Measurements from ENCODE around the gene SRSF2.
"Not testable (repeated sequence)": the region's sequence is repeated elsewhere in the genome, so short reads cannot be mapped to it uniquely, and the experiment has no call there.

The SRSF2 gene, protein sequence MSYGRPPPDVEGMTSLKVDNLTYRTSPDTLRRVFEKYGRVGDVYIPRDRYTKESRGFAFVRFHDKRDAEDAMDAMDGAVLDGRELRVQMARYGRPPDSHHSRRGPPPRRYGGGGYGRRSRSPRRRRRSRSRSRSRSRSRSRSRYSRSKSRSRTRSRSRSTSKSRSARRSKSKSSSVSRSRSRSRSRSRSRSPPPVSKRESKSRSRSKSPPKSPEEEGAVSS

DNA sequence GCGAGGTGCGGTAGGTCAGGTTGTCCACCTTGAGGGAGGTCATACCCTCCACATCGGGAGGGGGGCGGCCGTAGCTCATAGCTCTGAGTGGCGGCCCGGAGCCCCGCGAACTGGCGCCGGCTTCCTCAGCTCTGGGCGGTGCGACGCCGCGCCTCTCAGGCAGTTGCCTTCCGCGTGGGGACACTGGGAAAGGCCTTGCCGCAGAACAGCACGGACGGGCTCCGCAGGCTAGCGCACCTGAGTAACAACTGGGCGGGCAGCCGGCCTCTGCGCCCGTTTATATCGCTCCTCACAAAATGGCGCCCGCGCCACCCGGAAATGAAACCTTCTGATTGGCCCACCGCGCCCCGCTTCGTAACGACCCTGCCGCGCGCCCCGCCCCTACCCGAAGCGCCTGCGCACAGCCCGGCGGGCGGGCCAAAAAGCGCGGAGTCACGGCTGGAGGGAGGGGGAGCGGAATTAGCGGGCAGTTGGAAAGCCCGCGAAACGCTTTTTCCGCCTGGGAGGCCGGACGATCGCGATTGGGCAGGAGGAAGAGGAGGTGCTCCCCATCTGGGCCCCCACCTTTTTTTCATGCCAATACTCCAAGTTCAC, at the start of gene SRSF2:
TSS of gene SRSF2 (minus strand) at position 250 of the 594 bp plus-strand sequence. CDS start at position 79, 171 bp downstream.
- peak; percentile 98 for DNase-seq

GRCh38 chr17:76784926-76785325, 47.8 kb upstream of the SRSF2 start:
- no peak for DNase-seq

DNA sequence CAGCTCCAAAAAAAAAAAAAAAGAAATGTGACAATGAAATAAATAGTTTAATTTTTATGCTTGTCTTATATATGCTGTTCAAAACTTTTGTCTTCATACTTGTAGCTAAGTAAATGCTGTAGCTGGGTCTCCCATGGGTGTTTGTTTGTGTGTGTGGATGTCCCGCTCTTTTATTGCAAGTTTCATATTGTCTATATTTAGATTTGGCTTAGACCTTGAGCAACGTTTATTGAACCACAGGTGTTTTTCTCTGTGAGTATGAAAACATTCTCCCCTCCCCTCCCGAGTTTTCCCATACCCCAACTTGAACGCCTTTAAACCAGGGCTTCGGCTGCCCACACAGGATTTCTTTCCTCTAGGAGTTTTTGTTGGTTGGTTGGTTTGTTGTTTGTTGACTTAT, 46.0 kb upstream of the SRSF2 start:
- no peak for DNase-seq

DNA sequence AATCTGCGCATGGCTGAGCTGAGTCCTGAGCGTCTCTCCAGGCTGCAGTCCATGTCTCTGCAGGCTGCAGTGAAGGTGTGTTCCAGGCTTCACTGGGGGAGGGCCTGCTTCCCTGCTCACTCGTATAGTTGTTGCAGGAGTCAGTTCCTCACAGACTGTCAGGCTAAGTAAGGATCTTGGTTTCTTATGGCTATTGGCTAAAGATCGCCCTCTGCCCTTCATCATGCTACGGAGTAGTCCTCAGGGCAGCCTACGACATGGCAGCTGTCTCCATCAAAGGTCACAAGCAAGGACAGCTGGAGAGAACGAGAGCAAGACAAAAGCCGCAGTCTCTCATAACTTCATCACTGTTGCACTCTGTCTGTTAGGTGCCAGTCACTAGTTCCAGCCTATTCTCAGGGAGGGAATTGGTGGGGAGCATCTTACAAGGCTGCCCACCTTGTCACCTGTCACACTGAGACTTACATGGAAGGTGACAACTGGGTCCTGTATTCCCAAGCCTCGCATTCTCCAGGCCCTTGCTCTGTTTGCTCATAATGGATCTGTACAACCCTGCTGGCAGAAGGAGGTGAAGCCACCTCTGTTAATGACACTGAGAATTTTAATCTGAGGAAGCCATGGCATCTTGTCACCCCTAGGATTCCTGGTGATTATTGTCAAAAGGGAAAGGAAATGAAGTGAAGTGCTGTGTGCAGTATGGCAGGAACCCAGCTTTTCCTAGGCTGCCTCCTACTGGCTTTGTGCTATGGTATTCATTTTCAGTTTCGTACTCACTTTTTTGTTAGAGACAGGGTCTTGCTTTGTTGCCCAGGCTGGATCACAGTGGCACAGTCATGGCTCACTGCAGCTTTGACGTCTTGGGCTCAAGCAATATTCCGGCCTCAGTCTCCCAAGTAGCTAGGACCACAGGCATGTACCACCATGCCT, 44.2 kb upstream of the SRSF2 start:
- no peak for DNase-seq

GRCh38 chr17:76775021-76775600, 38.0 kb upstream of the SRSF2 start:
- DNase-seq, result no peak

DNA sequence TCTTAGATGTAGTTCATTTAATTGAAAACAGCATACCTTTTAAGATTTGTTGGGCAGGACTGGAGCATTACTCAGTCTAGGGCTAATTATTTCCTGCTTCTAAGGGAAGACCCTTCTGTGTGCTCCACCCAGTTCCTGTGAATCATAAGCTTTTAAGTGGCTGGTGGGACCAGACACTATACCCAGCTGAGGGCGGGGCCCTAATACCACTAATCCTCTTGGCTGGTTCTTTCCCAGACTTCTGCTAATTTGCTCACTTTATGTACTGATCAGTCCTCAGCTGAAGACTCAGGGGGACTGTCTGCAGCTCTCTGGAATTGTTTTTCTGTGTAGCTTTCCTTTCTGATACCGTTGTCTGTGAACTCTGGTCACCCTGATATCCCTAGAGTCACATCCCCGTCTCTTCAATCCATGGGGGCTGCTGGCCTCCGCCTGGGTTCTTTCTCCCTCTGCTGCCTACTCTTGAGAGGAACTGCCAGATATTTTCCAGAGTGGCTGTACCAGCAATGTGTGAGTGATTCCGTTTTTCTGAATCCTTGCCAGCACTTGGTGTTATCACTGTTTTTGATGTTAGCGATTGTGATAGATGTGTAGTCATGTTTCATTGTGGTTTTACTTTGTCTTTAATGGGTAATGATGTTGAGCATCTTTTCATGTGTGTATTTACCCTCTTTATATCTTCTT, 35.9 kb upstream of the SRSF2 start:
- DNase-seq, result no peak

GRCh38 chr17:76758570-76758969, 21.4 kb upstream of the SRSF2 start:
- DNase-seq, result no peak

DNA sequence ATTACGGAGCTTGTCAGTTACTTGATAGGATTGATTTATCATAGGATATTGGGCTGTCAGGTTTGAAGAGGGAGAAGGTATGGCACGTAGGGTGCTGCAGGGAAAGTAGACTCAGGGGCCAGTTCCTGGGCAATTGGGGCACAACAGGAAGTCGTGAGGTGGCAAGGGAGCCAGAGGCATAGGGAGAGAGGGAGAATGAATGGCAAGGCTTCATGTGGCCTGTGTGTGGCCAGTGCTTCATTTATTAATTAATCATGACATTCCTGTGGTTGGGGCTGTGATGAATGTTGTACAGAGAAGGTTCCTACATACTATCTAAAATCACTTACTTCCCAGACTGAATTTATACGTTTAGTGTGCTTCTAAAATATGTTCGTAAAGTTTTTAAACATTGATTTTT, 20.1 kb upstream of the SRSF2 start:
- DNase-seq, result no peak

GRCh38 chr17:76755285-76755684, 18.2 kb upstream of the SRSF2 start:
- no peak for DNase-seq

DNA sequence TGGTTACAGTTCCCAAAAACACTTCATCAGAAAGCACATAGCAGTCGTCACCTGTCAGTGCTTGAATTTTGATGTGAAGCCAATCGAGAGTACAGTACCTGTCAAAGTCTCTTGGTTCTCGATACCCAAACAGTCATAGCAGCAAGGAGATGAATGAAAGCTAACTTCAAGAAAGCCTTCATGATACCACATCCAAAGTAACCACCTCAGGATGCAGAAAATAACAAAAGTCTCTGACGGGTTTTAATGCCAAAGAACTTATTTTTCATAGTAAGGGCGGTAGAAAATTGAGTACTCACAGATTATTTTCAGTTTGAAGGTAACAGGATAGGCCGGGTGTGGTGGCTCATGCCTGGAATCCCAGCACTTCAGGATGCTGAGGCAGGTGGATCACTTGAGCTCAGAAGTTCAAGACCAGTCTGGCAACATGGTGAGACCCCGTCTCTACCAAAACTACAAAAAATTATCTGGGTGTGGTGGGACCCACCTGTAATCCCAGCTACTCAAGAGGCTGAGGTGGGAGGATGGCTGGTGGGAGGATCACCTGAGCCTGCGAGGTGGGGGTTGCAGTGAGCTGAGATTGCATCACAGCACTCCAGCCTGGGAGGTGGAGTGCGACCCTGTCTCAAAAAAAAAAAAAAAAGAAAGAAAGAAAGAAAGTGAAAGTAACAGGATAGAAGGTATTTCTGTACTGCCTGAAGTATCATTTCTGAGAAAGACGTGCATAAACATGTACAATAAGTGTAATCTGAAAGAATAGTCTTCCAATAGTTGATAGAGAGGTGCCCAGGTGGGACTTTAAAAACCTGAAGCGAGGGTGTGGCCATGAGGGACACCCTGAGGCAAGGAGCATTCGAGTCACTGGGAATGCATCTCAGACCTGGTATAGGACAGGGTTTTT, 16.2 kb upstream of the SRSF2 start:
- no peak for DNase-seq

GRCh38 chr17:76752006-76752405, 14.9 kb upstream of the SRSF2 start:
- DNase-seq, result no peak

GRCh38 chr17:76751416-76751993, 14.4 kb upstream of the SRSF2 start:
- DNase-seq, result no peak

DNA sequence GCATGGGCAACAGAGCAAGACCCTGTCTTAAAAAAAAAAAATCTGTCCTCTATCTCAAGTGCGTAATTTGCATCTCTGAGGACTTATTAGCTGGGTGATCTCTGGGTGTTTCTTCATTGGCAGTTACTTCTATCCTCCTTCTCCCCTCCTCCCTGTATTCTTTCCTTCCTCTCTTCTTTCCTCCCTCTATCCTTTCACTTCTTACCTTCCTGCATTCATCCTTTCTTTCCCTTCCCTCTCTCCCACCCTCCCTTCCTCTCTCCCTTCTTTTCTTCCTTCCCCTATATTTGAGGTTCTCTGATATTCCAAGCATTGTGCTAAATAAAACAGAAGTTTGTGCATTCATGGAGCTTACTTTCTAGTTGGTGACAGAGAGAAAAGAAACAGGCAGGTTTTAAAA, 11.5 kb upstream of the SRSF2 start:
- DNase-seq, result no peak

GRCh38 chr17:76747716-76748363, 10.7 kb upstream of the SRSF2 start:
- no peak for DNase-seq

DNA sequence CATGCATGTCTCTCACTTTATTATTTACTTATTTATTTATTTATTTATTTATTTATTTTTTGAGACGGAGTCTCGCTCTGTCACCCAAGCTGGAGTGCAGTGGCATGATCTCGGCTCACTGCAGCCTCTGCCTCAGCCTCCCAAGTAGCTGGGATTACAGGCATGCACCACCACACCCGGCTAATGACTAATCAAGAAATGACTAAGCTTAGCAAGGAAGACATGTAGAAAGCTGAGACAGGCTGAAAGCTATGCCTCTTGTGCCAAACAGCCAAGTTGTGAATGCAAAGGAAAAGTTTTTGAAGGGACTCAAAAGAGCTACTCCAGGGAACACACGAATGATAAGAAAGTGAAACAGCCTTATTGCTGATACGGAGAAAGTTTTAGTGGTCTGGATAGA, 8.7 kb upstream of the SRSF2 start:
- DNase-seq, result not testable (repeated sequence)

DNA sequence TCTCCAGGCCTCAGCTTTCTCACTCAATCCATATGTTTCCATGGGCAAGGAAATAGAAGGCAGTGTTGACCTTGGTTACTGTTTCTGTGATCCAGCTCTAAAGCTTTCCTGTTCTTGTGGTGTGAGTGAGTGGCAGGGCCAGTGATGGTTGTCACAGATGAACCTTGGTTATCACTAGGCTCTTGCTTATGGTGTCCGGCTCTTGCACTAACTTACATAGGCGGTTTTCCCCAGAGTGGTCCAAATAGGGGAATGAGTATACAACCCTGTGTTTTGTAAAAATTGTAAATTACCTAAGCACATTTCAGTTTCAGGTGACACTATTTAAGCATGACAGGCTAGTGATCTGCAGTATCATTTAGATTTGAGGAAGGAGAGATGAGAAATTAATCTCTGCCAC, 7.6 kb upstream of the SRSF2 start:
- DNase-seq, result no peak

DNA sequence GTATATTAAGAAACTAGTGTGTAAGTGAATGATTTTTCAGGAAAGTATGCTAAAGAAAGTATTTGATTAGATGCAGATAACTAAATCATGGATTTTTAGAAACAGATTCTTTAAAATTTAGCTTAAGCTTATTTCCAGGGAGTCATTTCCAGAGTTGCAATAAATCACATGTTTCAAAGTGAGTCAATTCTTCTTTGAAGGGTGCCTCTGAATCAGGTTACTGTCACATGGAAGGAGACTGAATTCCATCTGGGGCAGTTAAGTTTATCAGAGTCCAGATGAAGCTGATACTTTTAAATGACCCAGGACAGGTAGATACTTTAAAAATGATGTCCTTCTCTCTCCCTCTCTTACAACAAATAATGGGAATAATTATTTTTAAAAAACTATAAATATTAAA, 5.8 kb upstream of the SRSF2 start:
- DNase-seq, result no peak

- DNase-seq, result no peak
Measured at GRCh38 chr17:76740329-76741118, 3.4 kb upstream of the SRSF2 start.

- not testable (repeated sequence) for DNase-seq
Measured at GRCh38 chr17:76739568-76740115, 2.5 kb upstream of the SRSF2 start.

DNA sequence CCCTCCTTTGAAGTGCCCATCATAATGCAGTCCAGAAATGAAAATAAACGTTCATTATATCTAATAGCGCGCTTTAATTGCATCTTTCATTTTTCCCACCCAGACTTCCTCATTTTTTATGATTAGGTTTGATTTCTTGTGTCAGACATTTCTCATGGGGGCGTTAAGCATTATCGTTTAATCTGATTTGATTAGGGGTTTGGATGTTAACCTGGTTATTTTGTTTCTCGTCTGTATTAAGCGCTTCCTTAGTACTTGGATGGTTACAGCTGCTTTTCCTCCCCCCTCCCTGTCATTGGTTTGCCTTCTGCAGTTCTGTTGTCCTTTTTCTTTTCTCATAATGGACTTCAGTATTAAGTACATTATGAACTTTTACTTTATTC, 1.3 kb upstream of the SRSF2 start:
- no peak for DNase-seq
